Adrenal gland (tissue), 5 donors: Measurements from ENCODE around the gene TRIO.

Experiments used
- POLR2A ChIP-seq, 2 donors: fragments of 450-650 bp; IDR thresholded peaks; one replicate each; pipeline ENCODE4 v1.6.1; 2017; ENCODE audit warnings: antibody characterized with exemption in 2 of 2, mild to moderate bottlenecking in 2 of 2, moderate library complexity in 1 of 2
- TF ChIP-seq, protein P1 (sequence below), 6 experiments: fragments of 450-650 bp in 4 of 6; fragments of 200-600 bp in 2 of 6; sonication (generic) in 1 of 6; IDR thresholded peaks; 1 replicate in 5 of 6; 2 replicates in 1 of 6; pipeline versions ENCODE4 v1.5.1 to v1.8.0; 2016 to 2021; ENCODE audit warnings: antibody characterized with exemption in 6 of 6, mild to moderate bottlenecking in 2 of 6, moderate library complexity in 1 of 6
- donor health status: DM: no; HTN: no; CAD: no.

DNA sequence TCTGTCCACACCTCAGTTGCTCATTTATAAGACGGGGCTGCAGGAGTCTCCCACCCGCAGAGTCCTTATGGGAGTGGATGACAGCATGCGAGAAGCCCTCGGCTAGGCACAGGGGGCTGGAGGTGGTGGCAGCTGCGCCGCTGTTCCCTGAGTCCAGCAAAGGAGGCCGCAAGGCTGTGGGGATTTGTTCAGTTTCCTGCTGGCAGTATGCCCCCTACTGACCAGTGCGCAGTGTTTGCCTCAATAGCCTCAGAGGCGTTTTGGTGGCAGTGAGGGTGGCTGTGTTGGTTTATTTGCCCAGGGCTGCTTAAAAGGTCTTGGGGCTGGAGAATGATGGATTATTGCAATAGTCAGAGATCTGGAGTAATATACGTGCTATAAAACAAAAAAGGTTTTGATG, 262.1 kb downstream of the TRIO start:
- TF ChIP-seq, protein P1, sequence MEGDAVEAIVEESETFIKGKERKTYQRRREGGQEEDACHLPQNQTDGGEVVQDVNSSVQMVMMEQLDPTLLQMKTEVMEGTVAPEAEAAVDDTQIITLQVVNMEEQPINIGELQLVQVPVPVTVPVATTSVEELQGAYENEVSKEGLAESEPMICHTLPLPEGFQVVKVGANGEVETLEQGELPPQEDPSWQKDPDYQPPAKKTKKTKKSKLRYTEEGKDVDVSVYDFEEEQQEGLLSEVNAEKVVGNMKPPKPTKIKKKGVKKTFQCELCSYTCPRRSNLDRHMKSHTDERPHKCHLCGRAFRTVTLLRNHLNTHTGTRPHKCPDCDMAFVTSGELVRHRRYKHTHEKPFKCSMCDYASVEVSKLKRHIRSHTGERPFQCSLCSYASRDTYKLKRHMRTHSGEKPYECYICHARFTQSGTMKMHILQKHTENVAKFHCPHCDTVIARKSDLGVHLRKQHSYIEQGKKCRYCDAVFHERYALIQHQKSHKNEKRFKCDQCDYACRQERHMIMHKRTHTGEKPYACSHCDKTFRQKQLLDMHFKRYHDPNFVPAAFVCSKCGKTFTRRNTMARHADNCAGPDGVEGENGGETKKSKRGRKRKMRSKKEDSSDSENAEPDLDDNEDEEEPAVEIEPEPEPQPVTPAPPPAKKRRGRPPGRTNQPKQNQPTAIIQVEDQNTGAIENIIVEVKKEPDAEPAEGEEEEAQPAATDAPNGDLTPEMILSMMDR (IDR thresholded peaks at IDR 0.05): no peak
- TF ChIP-seq POLR2A (IDR thresholded peaks at IDR 0.05): no peak
